ENCODE measurements around the gene C3orf22.
"Not testable (repeated sequence)": the region's sequence is repeated elsewhere in the genome, so short reads cannot be mapped to it uniquely, and the experiment has no call there.

C3orf22 gene

GRCh38 chr3:126604691-126605090, 46.0 kb upstream of the C3orf22 start:
- TF ChIP-seq CTCF (IDR thresholded peaks at IDR 0.05; ENCODE audit: low read length): no peak
- Histone ChIP-seq H3K9me3 (replicated peaks; ENCODE audit: insufficient read depth, low read length) (no peaks in the 10 kb centered on the region), H3K9me2 (replicated peaks; ENCODE audit: insufficient read depth, low read length) (no peaks in the 10 kb centered on the region), H3K4me3 (ENCODE audit: low read length) (no peak overlapping the region), H3K36me3 (replicated peaks; ENCODE audit: insufficient read depth, low read length) (no peaks in the 10 kb centered on the region), H3K4me2 (ENCODE audit: low read depth, low read length) (no peak overlapping the region), H2AFZ (ENCODE audit: low read length) (no peak overlapping the region), H4K20me1 (ENCODE audit: insufficient read depth, low read length) (no peaks in the 10 kb centered on the region), H3K27me3 (replicated peaks; ENCODE audit: insufficient read depth, low read length) (no peaks in the 10 kb centered on the region), H3K27ac (ENCODE audit: low read length) (no peak overlapping the region), H3K79me2 (ENCODE audit: low read length) (no peaks in the 10 kb centered on the region), H3K4me1 (ENCODE audit: low read length) (no peaks in the 10 kb centered on the region), H3K9ac (ENCODE audit: low read length) (no peak overlapping the region), H3F3A (ENCODE audit: insufficient read depth, low read length) (no peaks in the 10 kb centered on the region)
- DNase-seq: no peak

- Histone ChIP-seq H3F3A (ENCODE audit: insufficient read depth, low read length) (no peaks in the 10 kb centered on the region), H3K79me2 (ENCODE audit: low read length) (no peaks in the 10 kb centered on the region), H3K27ac (ENCODE audit: low read length) (no peak overlapping the region), H4K20me1 (ENCODE audit: insufficient read depth, low read length) (no peaks in the 10 kb centered on the region), H3K9me2 (replicated peaks; ENCODE audit: insufficient read depth, low read length) (no peaks in the 10 kb centered on the region), H3K4me1 (ENCODE audit: low read length) (no peaks in the 10 kb centered on the region), H2AFZ (ENCODE audit: low read length) (no peak overlapping the region), H3K9ac (ENCODE audit: low read length) (no peak overlapping the region), H3K4me2 (ENCODE audit: low read depth, low read length) (no peak overlapping the region), H3K27me3 (replicated peaks; ENCODE audit: insufficient read depth, low read length) (no peaks in the 10 kb centered on the region), H3K9me3 (replicated peaks; ENCODE audit: insufficient read depth, low read length) (no peaks in the 10 kb centered on the region), H3K4me3 (ENCODE audit: low read length) (no peak overlapping the region), H3K36me3 (replicated peaks; ENCODE audit: insufficient read depth, low read length) (no peaks in the 10 kb centered on the region)
- no peak for DNase-seq
- TF ChIP-seq EZH2 (optimal IDR thresholded peaks at IDR 0.05; ENCODE audit: low read depth, low read length): no peak
- no peak for TF ChIP-seq EZH2phosphoT487 (IDR thresholded peaks at IDR 0.05; ENCODE audit: low read length)
- no peak for TF ChIP-seq CTCF (IDR thresholded peaks at IDR 0.05; ENCODE audit: low read length)
Measured at GRCh38 chr3:126599101-126599500, 40.4 kb upstream of the C3orf22 start.

GRCh38 chr3:126595479-126595878, 36.7 kb upstream of the C3orf22 start:
- not testable (repeated sequence) for H3K4me3 ChIP-seq (ENCODE audit: low read length); H3K36me3 ChIP-seq (replicated peaks; ENCODE audit: insufficient read depth, low read length); H3K4me1 ChIP-seq (ENCODE audit: low read length); H3F3A ChIP-seq (ENCODE audit: insufficient read depth, low read length); H3K79me2 ChIP-seq (ENCODE audit: low read length); H3K9me2 ChIP-seq (replicated peaks; ENCODE audit: insufficient read depth, low read length); DNase-seq; H3K9ac ChIP-seq (ENCODE audit: low read length); H3K4me2 ChIP-seq (ENCODE audit: low read depth, low read length); H3K27ac ChIP-seq (ENCODE audit: low read length); H3K27me3 ChIP-seq (replicated peaks; ENCODE audit: insufficient read depth, low read length); H4K20me1 ChIP-seq (ENCODE audit: insufficient read depth, low read length); H3K9me3 ChIP-seq (replicated peaks; ENCODE audit: insufficient read depth, low read length); H2AFZ ChIP-seq (ENCODE audit: low read length)

GRCh38 chr3:126591515-126591914, 32.8 kb upstream of the C3orf22 start:
- H4K20me1 ChIP-seq (ENCODE audit: insufficient read depth, low read length); H2AFZ ChIP-seq (ENCODE audit: low read length); H3K4me2 ChIP-seq (ENCODE audit: low read depth, low read length); H3K9ac ChIP-seq (ENCODE audit: low read length); H3K79me2 ChIP-seq (ENCODE audit: low read length); H3K9me2 ChIP-seq (replicated peaks; ENCODE audit: insufficient read depth, low read length); H3K4me1 ChIP-seq (ENCODE audit: low read length); H3F3A ChIP-seq (ENCODE audit: insufficient read depth, low read length); DNase-seq; H3K27me3 ChIP-seq (replicated peaks; ENCODE audit: insufficient read depth, low read length); H3K36me3 ChIP-seq (replicated peaks; ENCODE audit: insufficient read depth, low read length); H3K9me3 ChIP-seq (replicated peaks; ENCODE audit: insufficient read depth, low read length); H3K4me3 ChIP-seq (ENCODE audit: low read length); H3K27ac ChIP-seq (ENCODE audit: low read length): not testable (repeated sequence)
